Inflammatory macrophage treated with lipopolysaccharide for 1 hour (primary cell): ENCODE data around the gene CSK.

Experiments
- DNase-seq, 2 donors: peaks; one replicate each; pipeline ENCODE4 v3.0.0-alpha.2; 2020 to 2022

The CSK gene

DNA sequence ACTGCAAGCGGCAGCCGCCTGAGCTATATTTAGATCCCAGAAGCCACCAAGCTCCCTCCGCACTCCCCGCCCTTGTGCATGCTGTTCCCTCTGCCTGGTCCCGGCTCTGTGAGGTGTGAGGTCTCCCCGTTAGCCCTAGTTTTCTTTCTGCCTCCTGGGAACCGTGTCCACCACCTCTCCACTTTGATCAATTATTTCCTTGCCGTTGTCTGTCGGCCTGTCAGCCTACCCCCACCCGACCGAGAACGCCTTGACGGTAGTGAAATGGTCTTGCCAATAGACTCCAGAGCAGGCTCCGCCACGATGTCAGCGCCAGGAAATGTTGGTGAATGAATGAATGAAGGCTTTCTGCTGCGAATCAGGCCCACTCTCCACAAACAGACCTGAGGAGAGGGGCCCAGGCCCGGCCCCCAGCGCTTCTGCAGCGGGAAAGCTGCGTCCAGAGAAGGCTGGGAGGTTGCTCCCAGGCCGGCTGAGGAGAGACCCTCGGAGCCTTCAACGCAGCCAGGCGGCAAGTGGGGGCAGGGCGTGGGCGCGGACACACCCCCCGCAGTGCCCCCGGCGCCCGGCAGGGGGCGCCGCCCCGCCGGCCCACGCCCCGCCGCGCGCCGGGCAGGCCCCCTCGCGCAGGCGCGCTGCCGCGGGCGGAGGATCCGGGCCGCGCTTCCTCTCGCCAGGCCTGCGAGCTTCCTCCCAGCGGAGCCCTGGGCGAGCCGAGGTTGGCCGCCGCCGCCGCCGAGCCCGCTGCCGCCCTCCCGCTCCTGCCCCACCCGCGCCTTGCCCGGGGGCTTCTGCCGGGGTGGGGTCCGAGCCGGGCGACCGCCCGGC, at the start of gene CSK:
TSS of gene CSK (plus strand) at position 650 of the 828 bp plus-strand sequence. CDS start 16,218 bp downstream, outside the sequence.
- DNase-seq, result peak; percentile 70 to 84

DNA sequence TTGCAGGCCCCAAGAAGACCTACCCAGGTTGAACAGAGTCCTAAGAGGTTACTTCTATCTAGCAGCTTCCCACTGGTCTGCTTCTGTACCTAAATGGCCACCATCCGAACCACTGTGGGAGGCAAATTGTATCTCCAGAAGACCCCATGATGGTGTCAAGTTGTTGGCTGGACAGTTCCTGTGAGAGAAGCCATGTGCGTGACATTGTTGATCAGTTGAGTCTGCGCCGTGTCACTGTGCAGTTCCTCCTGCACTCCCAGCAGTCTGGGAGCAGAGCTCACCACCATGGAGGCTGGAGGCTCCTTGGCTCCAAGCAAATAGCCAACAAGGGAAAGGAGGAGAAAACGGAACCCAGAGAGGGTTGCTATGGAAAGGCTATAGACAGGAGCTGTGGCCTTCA, 49.0 kb upstream of the CSK start:
- DNase-seq, result no peak

DNA sequence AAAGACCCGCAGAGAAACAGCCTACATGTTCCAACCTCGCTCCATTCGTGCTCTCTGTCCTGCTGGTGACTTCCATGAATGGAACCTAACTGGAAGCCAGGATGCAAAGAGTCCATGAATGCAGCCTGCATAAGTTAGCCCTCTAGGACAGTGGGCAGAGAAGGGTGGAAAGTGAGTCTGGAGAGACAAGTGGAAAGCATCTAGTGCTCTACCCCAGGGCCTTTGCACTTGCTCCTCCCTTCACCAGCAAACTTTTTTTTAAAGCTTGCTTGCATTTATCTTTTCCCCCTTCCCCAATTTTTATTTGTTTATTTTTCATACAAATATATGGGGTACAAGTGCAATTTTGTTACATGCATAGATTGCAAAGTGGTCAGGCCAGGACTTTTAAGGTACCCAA, 48.6 kb upstream of the CSK start:
- no peak for DNase-seq

DNA sequence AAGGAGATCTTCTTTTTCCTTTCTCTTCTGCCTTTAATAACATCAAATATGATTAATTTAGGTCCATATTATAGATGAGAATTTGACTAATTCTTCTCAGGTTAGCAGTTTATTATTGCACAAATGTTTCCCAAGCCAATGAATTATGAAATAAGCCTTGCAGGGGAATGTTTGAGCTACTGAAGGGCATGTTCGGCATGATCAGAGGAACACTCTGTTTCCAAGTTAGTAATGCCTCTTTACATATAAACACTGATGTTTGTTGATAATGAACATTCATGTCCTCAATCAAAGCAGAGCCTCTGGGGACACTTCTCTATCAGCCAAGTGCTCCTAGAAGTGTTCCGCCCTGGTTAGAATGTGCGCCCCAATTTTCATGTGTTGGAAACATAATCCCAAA, 46.6 kb upstream of the CSK start:
- DNase-seq, result no peak

DNA sequence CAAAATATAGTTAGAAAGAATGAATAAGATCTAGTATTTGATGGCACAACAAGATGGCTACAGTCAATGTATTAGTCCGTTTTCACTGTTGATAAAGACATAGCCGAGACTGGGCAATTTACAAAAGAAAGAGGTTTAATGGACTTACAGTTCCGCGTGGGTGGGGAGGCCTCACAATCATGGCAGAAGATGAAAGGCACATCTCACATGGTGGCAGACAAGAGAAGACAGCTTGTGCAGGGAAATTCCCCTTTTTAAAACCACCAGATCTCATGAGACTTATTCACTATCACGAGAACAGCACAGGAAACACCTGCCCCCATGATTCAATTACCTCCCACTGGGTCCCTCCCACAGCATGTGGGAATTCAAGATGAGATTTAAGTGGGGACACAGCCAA, 43.6 kb upstream of the CSK start:
- peak; percentile 16 to 50 for DNase-seq

DNA sequence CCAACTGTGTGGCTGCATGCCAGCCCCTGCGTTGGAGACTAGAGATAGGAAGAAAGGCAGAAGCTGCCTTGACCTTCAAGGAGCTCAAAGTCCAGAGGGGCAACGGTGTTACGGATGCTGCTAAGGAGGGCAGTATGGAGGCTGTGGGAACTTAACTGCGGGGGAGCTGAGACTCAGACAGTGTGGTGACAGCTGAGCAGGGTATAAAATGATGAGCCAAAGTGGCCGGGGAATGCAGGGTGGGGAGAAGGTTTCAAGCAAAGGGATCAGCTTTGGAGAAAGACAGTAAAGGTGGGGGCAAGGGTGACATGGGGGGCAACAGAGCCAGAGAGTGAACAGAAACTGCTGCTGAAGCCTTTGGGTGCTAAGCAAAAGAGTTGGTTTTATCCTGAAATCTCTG, 39.5 kb upstream of the CSK start:
- no peak for DNase-seq

DNA sequence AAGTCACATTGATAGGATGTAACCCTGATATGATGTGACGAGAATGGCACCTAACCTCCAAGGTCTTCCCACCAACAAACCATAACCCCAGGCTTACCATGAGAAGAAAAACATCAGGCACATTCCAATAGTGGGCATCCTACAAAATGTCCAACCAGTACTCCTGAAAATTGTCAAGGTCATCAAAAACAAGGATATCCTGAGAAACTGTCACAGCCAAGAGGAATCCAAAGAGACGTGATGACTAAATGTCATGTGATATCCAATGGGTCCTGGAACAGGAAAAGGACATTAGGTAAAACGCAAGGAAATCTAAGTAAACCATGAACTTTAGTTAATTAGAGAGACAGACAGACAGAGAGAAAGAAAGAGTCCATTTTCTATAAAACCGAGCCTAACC, 35.5 kb upstream of the CSK start:
- DNase-seq, result no peak

DNA sequence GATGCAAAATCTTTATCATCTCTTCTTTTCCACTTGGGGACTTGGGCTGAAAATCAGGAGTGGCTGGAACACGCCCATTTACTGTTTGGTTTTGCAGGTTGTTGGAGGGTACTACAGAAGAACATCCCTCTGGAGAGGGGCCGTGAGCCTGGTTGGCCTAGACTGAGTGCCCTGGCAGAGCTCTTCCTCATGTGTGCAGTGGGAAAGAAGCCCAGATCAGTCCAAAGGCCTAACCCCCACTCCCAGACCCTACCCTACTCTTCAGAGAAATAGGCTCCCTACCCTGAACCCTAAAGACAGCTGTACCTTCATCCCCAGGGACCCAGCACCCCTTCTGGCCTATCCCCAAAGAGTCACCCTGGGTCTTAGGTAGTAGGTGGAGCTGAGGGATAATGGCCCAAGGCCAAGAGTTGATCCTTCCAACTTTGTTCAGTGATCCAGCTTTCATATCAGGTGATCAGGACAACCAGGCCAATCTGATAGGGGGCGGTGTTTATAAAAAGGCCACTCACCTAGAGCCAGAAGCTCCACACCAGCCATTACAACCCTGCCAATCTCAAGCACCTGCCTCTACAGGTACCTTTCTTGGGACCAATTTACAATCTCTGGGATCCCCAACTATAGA, 33.4 kb upstream of the CSK start, which contains the start of gene CYP1A2:
TSS of gene CYP1A2 (plus strand) at position 524 of the 625 bp plus-strand sequence. CDS start 894 bp downstream, outside the sequence.
- no peak for DNase-seq

DNA sequence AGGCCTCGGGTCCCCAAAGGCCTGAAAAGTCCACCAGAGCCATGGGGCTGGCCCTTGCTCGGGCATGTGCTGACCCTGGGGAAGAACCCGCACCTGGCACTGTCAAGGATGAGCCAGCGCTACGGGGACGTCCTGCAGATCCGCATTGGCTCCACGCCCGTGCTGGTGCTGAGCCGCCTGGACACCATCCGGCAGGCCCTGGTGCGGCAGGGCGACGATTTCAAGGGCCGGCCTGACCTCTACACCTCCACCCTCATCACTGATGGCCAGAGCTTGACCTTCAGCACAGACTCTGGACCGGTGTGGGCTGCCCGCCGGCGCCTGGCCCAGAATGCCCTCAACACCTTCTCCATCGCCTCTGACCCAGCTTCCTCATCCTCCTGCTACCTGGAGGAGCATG, 32.0 kb upstream of the CSK start:
- no peak for DNase-seq

DNA sequence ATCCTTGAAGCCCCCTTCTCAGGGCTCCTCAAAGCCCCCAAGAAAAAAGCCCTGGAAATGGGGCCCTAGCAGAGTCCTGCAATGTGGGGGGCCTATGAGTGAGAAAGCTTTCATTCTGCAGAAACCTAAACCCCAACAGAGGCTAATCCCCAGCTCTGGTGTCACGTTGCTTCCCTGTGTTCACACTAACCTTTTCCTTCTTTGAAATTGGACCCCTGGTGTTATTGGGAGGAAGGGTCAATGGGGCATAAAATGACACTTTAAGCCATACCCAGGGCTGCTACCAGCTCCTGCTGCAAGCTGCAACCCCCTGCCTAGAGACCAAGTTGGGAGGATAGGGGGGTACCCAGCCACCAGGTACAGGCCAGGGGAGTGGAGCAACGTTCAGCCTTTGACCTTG, 31.1 kb upstream of the CSK start:
- DNase-seq, result no peak

DNA sequence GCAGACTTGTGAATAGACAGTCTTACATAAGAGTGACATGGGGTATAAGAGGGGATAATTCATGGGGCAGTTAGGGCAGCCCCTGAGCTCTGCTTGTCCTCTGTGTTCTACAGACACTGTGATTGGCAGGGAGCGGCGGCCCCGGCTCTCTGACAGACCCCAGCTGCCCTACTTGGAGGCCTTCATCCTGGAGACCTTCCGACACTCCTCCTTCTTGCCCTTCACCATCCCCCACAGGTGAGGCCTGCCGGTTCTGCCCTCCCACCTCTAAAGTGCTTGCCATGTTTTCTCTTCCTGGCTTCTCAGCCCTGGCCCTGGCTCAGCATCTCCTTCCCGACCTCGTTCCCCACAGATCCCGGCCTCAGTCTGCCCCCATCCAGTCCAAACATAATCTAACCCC, 29.9 kb upstream of the CSK start:
- DNase-seq, result no peak

DNA sequence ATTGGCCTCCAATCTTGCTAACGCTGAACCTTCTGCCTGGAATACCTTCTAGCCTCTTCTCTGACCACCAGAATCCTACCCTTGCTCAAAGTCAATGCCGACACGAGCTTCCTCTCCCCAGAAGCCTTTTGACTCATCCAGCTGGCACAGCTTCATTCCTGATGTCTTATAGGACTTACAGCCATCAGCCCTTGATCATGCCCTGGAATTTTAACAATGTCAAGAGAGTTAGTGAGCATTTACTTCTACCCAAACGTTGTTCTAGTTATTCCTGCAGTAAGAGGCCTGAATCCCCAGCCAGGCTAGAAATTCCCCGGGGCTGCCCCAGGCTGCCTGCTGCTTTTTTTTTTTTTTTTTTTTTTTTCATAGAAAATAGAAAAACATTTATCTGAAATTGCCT, 29.3 kb upstream of the CSK start:
- DNase-seq, result no peak

DNA sequence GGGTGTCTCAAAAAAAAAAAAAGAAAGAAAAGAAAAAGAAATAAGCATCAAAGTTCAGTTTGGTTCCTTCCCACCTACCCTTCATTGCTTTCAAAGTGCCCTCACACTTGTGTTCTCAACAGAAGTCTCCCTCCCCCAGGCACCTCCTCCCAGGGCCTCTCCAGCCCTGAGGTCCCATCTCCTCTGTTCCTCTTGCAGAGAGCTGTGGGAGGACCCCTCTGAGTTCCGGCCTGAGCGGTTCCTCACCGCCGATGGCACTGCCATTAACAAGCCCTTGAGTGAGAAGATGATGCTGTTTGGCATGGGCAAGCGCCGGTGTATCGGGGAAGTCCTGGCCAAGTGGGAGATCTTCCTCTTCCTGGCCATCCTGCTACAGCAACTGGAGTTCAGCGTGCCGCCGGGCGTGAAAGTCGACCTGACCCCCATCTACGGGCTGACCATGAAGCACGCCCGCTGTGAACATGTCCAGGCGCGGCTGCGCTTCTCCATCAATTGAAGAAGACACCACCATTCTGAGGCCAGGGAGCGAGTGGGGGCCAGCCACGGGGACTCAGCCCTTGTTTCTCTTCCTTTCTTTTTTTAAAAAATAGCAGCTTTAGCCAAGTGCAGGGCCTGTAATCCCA, 27.2 kb upstream of the CSK start:
- no peak for DNase-seq

DNA sequence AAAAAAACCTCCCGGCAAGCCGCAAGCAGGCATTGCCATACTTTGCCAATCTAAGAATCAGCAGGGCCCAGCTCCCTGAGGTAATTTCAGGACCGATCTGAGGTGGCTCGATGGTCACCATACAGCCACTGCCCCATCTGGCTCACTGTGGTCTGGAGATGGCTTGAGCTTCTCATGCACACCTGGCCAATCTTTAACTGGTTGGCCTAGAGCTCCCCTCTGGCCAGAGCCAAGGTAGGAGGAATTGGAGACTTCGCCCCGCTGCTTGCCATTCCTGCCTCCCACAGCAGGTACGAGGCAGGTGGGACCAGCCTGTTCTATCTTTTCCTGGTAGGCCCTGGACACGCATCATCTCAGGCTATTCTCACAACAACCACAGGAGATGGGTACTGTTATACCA, 23.1 kb upstream of the CSK start:
- no peak for DNase-seq

DNA sequence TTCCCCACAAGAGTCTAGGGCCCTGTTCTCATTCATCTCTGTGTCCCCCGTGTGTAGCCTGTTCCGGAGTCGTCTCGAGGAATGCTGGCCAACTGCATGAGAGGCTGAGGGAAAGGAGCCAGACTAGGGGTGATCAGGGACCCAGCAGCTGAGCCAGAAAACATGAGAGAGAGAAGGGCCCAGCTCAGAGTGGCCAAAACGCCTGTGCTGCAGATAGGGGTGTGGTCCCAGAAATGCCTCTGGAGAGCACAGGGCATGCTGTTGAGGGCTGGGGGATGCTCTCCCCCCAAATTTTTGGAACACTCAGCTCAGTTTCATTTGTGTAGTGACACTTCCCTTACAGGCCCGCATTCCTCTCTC, 19.1 kb upstream of the CSK start:
- no peak for DNase-seq

DNA sequence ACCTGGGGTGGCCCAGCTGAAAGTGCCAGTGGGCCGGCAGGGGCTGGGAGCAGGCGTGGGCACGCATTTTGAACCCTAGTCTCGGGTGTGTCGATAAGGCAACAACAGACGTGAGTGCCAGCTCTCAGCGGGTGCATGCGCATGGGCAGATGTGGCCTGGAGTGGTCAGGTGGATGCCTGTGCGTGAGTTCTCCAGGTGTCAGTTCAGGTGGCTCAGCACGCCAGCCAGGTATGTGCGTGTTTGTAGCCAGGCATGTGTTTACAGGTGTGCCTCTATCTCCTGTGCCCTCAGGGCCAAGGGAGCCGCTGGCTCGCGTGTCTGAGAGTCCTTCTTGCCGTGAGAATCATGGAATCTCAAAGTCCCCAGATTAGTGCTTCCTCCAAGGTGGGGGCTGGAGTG, 18.5 kb upstream of the CSK start:
- DNase-seq, result no peak

DNA sequence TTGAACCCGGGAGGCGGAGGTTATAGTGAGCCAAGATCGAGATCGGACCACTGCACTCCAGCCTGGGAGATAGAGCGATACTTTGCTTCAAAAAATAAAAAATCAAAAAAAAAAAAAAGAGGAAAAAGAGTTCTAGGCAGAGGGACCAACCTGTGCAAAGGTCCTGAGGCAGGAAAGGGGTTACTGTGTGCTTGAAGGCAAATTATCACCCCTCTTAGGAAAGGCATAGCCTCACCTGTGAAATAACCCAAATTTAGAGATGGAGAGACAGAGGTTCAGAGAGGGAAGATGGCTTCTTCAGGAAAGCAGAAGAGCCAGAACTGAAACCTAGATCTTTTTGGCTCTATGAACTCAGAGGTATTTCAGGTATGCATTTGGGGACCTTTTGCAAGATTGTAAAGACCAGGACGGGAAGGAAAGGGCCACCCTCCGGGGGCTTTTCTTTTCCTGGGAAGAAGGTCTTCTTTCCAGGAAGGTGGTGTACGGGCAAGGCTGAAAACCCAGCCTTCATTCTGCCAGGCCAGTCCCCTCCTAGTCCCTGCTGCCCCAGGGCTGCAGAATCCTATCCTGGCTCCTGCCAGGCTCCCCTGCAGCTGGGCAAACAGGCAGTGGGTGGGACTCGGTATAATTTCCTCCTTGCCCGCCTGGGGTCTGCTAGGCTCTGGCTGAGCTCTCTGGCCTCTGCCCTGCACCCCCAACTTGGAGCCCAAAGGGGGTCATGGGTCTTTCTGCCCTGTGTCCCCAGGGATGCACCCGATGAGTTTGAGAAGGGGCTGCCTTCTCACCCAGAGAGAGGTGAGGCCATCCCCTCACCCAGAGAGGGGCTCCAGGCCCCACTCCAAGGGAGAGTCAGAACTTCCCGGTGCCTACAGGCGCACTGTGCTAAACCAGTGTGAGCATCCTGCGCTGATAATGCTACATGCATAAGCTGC, 14.4 kb upstream of the CSK start:
- DNase-seq, result no peak

DNA sequence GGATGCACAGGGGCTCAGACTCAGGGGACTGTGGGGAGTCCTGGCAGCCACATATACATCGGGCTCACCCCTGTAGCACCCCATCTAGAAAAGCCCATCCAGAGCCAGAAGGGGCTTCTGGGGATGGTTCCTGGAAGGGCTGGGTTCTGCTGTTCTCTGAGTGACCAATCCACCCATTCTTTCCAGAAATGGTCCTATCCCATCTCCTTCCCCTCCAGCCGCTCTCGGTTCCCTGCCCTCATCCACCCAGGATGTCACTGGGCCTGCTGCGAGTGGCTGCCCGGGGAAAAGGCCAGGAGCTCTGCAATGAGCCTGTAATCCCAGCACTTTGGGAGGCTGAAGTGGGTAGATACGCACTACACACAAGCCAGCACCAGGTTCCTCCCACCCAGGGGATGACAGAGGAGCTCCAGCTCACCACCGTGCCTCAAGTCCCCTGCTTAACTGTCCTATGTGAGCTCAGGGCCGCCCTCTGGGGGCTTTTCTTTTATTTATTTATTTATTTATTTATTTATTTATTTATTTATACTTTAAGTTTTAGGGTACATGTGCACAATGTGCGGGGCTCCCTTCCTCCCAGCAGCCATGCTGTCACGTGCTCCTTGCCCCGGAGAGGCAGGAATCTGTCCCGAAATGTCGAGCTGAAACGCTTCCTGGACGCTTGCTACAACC, 13.6 kb upstream of the CSK start:
- DNase-seq, result no peak

DNA sequence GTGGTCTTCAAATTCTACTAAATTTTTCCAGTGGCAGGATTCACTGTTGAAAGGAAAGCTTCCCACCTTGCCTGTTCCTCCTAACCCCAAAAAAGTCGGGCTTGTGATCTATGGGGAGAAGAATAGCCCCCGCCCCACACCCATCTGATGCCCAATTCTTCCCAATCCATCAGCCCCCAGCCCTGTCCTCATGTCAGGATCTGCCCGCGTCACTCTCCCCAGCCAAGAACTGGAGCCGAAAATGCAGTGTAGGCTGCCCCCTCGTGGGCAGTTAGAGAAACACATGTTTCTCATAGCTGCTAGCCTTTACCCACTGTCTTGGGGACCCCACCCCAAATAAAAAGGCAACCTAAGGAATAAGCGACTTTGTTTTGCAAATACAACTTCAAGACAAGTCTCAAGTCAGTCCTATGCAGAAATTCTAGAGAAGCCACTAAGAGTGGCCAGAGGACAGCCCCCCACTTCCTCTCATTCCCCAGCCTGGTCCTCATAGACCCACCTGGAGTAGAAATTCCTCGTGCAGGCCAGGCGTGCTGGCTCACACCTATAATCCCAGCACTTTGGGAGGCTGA, 13.0 kb upstream of the CSK start:
- peak in 1 of 2 donors; percentile 59 for DNase-seq

DNA sequence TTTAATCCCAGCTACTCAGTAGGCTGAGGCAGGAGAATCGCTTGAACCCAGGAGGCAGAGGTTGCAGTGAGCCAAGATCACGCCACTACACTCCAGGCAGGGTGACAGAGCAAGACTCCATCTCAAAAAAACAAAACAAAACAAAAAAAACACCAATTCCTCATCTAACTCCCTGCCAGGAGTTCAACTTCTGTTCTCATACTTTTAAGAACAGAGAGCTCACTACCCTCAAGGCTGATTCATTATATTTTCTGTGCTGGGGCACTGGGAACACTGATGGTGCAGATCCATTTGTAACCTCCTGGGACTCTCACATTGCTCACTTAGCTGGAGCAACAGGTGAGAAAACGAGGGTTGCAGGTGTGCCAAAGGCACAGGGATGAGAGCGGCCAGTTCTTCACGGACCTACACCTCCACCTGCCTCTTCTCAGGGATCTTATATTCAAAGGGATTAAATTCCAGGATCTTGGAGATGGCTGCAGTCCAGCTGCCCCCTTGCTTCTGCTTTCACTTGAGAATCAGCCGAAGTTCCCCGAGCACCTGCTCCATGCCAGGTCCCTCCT, 12.3 kb upstream of the CSK start:
- no peak for DNase-seq

DNA sequence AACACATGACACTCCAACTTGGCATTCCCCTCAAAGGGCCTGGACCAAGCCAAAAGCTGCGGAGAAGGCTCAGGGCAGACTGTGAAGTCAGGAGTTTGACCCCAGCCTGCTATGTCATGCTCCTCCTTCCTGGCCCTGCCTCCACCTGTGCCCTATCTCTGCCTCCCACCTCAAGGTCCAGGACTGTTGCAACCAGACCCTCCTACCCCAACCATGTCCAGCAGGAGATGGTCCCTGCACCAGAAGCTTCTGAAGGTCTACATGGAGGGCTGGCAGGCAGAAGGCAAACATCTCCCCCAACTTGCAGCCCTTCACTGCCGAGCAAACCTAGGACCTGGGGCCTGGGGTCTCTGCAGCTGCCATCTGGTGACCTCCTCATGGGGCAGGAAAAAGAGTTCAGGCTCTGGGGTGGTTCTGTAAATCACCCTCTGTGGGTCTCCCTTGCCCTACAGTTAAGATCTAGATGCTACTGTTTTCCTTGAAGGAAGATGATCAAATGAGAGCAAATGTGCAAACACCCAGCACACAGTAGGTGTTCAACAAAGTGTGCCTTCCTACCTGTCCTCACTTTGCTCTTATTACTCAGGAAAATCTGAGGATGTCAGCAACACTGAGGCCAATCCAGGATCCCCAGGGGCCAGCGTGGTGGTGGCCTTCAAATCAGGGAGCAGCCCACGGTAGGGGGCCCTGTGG, 11.5 kb upstream of the CSK start:
- no peak for DNase-seq
